GM21367 (cell line): ENCODE results near the gene MYCBPAP.

ENCODE experiments used
- ATAC-seq: cut with Tn5 transposase; IDR thresholded peaks from one replicate; pipeline ENCODE4 v1.9.1; 2021; ENCODE audit not compliant: unreplicated experiment

The MYCBPAP gene

DNA sequence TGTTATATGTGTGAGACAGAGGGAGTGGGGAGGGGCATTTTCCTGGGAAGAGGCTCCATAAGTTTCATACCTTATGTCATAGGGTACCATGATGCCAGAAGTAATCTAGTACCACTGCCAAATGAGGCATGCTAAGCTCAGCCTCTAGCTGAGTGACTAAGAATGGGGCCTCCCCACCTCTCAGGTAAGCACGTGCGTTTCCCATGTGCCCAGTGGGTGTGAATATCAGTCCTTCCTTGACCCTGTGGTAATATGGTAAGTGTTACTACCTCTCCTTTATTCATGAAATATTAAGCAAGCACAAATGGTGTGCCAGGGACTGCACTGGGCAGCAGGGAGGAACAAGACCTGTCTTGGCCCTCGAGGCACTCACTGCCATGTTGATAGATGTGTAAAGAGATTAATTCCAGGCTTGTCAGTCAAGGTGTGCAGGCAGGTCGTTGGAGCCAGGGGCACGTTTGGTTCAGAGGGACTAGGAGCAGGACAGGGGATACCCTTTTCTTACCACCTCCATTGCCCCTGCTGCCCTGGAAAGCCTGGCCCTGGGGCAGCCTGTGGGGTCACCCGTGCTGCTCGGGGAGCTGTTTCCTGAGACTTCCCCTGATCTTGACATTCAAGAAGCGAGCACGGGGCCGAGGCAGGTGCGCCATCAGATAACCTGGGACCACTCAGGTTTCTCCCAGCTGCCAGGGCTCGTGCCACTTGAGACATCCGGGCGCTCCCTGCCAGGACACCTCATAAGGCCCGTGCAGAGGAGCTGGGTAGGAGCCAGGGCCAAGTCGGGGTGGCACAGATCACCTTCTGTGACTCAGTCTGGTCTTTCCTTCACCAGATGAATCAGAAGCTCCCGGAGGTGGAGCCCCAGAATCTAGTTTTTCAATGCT lies 20.8 kb upstream of the MYCBPAP start:
- no peak for ATAC-seq

DNA sequence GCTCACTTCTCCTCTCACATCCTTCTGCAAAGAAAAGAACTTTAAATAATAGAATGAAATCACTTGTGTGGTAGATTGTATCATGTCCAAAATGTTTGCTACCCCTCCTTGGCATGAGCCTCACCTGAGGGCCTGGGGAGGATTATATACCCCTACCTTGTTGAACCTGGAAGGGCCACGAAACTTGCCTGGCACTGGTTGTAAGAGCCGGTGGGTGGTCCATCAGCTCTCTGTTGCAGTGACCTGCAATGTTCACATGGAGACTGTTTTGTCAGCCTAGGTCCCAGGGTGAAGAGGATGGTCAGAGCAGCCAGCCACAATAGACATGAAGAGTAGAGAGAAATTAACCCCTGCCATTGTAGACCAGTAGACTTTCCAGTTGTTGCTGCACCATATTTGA lies 19.4 kb upstream of the MYCBPAP start:
- no peak for ATAC-seq

DNA sequence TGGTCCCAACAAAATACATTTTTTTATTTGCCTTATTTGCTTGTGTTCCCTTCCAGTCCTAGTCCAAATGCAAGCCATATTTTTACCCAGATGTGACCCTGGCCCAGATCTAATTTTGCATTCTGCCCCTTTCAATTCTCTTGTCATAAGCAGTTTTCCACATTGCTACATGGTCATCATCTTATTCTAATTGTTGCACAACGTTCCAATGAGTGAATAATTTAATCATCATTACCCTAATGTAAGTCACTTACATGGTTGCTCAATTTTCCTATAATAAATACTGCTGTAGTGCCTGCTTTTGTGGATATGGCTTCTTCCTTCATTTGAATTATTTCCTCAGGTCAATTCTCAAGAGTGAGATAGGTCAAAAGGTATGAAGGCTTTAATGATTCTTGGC lies 16.7 kb upstream of the MYCBPAP start:
- ATAC-seq, result no peak

DNA sequence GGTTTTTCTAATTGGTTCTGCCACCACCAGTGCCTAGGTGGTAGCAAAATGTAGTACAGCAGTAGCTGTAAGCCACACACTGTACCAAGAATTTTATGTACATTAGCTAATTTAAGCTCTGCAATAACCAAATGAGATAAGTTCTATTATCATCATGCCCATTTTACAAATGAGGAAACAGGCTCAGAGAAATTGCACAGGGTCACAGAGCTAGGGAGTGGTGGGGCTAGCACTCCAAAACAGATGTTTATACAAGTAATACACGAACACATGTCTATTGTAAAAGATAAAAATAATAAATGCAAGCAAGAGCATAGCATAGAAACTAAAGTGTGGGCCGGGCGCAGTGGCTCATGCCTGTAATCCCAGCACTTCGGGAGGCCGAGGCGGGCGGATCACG lies 16.0 kb upstream of the MYCBPAP start:
- no peak for ATAC-seq

DNA sequence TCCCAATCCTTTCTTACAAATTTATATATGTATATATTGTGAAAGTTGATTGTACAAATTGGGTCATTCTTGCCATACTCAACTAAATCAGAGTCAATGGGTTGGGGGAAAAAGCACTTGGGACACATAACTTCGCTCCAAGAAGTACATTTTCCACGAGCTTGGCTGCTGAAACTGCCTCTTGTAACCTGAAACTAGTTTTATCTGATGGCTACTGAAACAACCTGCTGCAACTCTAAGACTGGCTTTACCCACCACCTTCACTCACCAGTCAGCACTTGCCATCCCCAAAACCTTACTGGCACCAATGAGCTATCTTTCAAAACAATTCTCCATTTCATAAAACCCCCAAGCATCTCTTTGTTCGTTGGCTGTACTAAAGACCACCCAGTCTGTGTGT lies 14.5 kb upstream of the MYCBPAP start:
- ATAC-seq, result no peak

DNA sequence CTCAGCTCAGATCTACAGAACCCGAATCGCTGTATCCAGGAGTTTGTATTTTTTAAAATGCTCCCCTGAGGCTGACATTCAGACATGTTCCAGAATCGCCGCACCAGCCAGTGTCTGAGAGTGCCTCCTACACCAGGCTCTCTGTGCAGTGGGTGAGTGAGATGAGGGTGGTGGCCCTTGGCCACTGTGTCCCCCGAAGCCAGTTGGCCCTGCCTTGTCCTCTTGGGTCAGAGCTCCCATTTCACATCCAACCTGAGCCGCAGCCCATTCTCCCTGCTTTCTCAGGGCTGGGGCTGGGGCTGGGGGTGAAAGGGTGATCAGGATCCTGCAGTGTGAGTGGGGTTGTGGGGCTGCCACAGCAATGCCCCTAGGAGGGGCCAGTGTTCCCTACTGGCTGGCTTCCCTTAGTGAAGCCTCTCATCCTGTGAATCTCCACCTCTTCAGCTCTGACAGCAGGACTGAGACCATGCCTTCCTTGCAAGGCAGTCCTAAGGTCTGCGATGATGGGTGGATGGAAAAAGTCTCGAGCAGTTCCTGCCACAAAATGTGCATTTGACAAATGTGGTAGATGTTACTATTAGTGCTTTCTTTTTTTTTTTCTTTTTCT lies 12.9 kb upstream of the MYCBPAP start:
- ATAC-seq, result no peak

DNA sequence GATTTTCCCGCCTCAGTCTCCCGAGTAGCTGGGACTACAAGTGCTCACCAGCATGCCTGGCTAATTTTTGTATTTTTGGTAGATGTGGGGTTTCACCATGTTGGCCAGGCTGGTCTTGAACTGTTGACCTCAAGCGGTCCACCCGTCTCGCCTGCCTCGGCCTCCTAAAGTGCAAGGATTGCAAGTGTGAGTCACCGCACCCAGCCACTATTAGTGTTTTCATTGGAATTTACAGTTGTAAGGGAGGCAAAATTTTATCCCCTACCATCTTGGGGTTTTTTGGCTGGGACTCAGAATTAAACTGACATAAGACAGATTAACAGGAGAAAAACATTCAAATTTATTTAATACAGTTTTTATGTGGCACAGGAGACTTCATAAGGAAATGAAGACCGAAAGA lies 12.3 kb upstream of the MYCBPAP start:
- no peak for ATAC-seq

DNA sequence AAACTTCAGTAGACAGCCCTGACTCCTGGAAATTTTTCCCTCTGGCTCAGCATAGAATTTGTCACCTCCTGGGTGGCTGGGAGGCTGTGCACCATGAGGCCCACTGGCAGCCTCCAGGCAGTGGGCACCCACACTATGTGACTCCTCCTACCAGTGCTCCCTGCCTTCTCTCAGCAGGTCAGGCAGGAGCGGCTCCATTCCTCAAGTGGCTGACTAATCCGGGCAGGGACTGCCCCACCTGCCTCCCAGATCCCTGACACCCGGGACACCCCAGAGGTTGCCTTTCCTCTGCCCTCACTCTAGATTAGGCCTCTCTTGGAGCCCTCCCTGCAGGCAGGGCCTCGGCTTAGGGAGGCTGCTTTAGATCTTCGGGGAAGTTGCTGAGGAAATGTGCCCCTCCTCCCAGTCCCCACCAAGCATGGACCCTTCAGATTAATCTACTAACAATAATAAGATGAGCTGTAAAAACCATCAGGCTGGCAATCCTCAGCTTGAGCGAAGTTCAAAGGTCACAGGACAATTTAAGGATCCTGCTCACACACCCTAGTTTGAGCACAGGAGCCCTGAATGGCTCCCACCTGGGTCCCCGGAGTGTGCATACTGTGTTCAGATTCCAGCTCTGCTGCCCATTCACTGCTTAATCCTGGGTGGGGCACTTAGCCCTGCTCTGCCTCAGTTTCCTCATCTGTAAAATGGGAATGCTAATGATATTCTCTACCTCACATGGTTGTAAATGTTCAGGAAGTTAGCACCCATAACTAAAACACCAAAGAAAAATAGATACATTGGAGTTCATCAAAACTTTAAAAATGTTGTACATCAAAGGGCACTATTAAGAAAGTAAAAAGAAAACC lies 10.0 kb upstream of the MYCBPAP start:
- ATAC-seq, result no peak

DNA sequence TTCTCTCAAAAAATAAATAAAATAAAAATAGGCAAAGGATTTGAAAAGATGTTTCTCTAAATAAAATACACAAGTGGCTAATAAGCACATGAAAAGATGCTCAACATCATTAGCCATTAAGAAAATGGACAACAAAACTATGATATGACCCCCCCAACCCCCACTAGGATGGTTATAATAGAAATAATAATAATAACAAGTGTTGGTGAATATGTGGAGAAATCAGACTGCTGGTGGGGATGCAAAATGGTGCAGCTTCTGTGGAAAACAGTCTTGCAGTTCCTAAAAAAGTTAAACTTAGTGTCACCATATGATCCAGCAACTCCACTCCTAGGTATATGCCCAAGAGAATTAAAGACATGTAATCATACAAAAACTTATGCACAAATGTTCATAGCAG lies 9.0 kb upstream of the MYCBPAP start:
- ATAC-seq, result no peak

DNA sequence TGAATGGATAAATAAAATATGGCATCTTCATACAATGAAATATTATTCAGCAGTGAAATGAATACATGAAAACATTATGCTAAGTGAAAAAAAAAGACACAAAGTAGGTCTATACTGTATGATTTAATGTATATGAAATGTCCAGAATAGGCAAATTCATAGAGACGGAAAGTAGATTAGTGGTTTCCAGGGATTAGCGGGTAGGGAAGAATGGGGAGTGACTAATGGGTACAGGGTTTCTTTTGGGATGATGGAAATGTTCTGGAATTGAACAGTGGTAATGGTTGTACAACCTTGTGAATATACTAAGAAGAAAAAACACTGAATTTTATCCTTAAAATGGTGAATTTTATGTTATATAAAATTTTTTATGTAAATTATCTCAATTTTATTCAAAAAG lies 8.5 kb upstream of the MYCBPAP start:
- no peak for ATAC-seq

DNA sequence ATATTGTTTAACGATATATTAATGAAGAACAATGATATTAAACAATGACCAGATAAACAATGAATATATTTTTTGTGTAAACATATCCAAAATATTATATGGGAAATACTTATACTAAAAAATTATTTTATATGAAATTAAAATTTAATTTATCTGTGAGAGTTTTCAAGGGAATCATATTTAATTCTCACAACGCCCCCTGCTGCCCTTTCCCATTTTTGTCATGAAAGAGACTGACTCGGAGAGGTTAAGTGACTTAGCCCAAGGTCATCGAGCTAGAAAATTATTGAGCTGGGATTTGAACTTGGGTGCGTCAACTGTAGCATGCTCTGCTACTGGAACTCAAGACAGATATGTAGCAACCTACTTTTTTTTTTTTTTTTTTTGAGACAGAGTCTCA lies 7.2 kb upstream of the MYCBPAP start:
- no peak for ATAC-seq

DNA sequence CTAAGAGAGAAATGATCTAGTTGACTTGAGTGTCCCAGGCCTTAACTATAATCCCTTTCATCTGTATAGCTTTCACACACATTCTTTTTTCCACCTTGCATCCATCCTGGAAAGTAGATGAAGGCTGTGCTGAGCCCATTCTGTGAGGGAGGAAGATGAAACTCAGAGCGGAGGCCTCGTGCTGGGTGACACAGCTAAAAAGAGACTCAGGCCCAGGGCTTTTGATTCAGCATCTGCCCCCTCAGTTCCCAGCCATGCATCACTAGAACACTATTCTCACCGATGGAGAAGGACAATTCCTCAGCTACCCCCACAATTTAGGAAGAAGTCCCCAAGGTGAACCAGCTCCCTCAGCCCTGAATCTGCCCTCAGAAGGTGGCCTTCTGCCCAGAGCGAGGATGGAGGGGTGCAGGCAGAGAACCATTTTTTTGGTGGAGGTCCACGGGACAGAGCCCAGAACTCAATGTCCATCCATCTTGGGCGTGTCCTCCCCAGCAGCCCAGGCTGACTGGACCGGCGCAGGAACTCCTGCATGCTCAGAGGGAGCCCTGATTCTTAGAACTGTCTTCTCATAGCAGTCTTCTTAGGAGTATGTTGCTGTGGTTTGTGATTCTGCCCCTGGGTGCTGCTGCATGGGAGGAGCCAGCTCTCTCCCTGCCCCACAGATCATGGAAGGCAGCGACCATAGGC lies 5.8 kb upstream of the MYCBPAP start:
- ATAC-seq, result no peak

DNA sequence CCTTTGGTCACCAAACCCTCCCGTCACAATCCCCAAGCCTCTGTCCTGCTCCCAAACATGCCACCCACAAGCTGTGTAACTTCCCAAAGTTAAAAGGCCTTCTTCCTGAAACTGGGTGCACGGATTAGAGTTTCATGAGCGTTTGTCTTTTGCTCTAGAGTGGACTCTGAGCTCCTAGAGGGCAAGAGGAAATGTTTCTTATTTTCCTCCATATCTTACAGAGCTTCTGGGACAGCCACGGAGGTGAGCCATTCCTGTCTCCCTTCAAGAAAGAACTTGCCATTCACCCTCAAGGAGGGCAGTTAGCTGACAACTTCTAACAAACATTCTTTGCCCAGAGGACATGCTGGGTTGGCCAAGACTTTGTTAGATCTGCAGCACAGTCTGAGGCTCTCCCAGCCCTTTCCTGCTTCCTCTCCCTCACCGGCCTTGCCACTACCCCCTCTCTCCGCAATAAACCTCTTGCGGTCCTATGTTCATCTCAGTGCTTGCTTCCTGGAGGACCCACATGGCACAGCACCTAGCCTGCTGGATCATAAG lies 2.6 kb upstream of the MYCBPAP start:
- no peak for ATAC-seq

DNA sequence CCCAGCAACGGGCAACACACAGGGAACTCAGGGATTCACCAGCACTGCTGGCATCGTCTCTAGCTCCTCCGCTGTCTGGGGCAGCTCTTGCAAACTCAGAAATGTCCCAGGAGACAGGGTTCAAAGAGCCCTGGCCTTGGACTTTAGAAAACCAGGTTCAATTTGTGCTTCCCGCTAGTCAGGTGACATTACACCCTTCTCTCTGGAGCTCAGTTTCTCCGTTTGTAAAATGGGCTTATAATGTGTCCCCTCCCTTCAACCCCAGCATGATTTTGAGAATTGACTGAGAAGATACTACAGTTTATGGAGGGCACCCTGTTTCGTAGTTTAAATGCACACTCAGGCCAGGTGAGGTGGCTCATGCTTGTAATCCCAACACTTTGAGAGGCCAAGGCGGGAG lies 1.9 kb upstream of the MYCBPAP start:
- no peak for ATAC-seq

DNA sequence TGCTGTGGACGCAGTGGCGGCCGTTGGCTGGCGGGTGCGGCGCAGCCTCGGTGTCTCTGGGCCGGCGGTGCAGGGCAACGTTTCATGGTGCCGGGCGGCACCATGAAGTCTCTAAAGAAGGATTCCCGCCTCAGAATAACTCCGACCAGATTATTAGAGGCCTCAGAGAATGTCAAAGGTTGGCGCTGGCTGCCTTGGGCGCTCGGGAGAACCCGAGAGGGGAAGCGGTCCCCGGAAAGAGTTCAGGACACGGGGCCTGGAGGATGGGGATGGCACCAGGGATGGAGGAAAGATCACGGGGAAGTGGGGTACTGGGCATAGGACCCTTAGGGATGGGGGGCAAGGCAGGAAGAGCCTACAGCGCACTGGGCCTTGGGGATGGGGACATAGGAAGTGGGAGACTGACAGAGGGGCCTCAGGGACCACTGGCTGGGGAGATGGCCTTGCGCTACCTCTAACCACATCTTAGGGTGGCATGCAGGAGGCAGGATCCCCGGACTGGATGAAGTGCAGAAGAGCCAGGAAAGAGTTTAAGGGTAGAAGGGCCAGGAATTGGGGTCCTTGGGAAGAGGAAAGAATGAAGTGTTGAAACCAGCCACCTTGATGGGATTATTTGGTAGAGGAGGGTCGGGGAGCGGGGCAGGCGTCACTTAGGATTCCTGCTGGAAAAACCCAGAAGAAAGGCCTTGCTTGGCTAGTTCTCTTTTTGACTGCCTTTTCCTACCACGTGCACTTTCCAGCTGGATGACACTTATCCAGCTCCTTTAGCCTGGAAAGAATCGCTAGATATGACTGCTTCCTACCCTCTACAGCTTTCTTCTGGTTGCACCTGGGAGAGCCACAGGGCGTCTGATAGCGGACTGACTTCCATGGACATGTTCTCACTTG lies 578 bp downstream of the MYCBPAP start:
- no peak for ATAC-seq

DNA sequence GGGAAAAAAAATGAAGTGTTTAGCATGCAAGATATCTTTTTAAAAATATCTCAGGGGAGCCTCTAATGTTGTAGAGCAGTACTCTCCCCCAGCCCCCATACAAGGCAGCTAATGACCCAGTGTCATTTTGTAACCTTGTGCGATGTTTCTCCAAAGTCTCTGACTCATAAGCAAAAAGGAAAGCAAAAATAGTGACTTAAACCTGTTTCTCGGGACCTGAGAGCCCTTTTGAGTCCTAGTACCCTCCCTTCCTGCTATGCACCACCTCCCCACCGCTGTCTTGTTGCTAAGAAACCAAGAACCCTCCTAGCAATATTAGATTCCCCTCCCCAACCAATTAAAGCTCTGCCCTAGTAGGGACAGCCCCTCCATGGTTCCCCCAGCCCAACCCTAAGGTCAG lies 2.8 kb downstream of the MYCBPAP start:
- no peak for ATAC-seq

DNA sequence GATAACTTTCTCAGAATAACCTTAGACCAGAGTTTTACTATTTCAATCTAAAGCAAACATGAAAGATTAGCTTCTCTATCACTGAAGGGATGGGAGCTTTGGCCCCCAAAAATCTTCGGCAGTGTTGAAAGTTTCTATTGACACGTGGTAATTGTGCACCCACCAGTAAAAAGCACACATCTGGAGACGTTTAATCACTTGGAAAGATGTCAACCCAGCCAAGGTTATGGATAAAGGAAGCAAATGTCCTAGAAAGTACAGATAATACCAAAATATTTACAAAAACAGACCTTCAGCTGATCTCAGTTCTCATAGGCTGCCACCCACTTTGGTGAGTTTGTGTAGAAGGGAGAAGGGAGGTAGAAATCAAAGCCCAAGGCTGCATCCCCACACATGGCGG lies 5.3 kb downstream of the MYCBPAP start:
- no peak for ATAC-seq

DNA sequence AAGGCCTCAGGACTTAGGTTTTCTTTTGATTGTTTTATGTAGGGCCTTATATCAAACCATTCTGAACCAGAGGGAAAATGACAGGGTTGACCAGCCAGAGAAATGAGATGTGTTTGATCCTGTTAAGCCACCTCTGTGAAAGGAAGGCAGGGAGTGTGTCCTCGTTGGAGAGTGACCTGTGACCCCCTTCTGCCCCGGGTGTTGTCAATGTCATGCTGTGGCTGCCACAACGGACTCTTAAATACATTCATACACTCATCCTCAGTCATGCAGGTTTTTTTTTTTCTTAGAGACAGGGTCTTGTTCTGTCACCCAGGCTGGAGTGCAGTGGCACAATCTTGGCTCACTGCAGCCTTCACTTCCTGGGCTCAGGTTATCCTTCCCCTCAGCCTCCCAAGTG lies 6.1 kb downstream of the MYCBPAP start:
- ATAC-seq, result no peak

DNA sequence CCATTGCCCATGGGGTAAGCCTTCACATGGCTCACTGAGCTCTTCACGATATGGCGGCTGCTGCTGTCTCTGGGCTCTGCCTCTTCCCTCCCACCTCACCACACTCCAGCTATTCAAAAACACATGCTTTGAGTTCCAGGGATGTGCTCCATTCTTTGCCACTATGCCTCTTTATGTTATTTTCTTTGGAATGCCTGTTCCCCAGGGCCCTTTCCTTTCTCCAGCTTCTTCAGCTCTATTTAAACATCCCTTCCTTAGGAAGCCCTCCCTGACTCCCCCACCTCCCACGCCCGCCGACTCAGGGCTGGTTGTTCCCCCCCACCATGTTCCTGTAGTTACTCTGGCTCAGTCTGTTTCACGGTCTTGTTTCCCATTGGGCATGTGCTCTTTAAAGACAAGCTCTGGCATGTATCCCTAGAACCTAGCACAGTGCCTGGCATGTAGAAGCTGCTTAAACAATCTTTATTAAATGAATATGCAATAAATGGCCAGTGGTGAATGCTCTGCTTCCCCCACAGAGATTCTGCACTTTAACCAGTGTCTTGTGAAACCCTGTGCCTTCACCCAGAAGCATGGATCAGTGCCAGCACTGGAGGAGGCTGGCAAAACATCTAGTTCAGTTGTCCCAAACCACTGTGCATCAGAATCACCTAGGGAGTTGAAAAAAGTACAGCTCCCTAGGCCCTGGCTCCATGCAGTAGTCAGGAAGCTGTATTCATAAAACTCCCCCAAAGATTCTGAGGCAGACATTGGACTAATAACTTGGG lies 6.9 kb downstream of the MYCBPAP start:
- ATAC-seq, result no peak
